Activated CD8-positive, alpha-beta memory T cell treated with anti-CD3 and anti-CD28 coated beads for 48 hours (primary cell): Measurements from ENCODE around the gene ARHGEF19.
"Not testable (repeated sequence)": the region's sequence is repeated elsewhere in the genome, so short reads cannot be mapped to it uniquely, and the experiment has no call there.

Source experiments
- DNase-seq, 3 experiments: peaks; one replicate each; pipeline ENCODE4 v3.0.0-alpha.2; 2020; ENCODE audit warnings: low read depth in 2 of 3, low spot score in 2 of 3

ARHGEF19 gene

GRCh38 chr1:16222716-16223115 is 10.3 kb upstream of the ARHGEF19 start:
- not testable (repeated sequence) for DNase-seq

GRCh38 chr1:16221499-16221898 is 9.0 kb upstream of the ARHGEF19 start:
- DNase-seq = no peak

DNA sequence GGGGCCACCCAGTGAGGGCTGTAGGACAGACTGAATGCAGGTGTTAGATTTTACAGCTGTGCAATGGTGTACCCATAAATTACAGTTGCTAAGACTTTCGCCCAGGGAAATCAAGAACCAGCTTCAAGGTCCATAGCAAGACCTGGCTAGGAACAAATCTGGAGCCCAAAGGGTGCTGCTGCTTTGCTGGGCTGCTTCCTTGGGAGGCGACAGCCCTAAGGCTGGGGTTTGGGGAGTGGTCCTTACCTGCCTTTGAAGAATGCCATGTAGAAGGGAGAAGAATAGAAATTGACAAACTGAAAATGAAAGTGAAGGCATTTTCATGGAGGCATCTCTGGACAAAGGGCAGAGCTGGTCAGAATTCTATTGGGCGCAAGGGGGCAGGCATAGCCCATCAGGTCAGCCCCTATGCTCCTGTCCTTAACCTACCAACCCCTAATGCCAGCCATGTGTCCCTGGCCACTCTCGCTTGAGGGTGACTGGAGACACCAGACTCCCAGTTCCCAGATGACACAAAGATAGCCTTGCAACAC is 7.6 kb upstream of the ARHGEF19 start:
- DNase-seq = no peak

- no peak for DNase-seq
These were observed 6.2 kb upstream of the ARHGEF19 start for GRCh38 chr1:16218674-16219071.

- no peak for DNase-seq
These were observed 5.7 kb upstream of the ARHGEF19 start for GRCh38 chr1:16218014-16218673.

DNA sequence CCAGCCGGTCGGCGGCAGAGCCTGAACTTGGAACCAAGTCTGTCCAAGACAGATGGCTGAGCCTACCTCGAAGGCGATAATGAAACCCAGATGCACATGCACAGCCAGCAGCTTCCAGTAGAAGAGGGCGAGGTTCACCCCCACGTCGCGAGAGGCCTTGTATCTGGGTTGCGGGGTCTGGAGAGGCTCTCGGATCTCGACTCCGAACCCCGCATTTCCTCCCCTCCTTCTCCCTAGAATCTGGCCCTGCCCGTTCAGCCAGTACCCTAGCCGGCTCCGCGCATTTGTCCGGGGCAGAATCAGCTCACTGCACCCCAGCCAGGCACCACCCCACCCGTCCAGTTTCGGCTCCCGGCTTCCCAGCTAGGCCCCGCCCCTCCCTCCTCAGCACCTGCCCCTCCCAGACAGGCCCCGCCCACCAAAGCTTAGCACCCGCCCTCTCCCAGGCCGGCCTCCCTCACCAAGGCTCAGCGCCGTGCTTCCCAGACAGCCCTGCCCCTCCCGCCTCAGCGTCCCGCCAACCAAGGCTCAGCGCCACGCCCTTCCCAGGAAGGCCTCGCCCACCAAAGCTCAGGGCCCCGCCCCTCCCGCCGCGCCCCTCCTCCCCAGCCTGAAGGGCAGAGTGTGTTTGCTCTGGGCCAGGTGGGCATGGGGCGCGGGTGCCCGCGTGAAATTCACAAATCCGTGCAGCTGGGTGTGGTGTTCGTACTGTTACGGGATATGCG is 4.8 kb upstream of the ARHGEF19 start:
- peak; percentile 80 to 87 (median 84) for DNase-seq

GRCh38 chr1:16215882-16216753 is 3.7 kb upstream of the ARHGEF19 start:
- DNase-seq = peak in 1 of 3 experiments; percentile 34

DNA sequence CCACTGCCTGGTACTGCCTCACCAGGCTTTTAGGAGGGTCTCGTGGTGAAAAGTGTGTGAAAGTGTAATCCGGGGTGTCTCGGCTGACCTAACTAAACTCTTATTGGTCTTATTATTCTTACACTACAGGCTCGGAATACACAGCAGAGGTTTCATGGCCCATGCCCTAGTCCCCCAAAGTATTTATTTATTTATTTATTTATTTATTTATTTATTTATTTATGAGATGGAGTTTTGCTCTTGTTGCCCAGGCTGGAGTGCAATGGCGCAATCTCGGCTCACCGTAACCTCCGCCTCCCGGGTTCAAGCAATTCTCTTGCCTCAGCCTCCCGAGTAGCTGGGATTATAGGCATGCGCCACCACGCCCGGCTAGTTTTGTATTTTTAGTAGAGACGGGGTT is 2.8 kb upstream of the ARHGEF19 start:
- DNase-seq = not testable (repeated sequence)

- not testable (repeated sequence) for DNase-seq
These were observed 1.1 kb upstream of the ARHGEF19 start for GRCh38 chr1:16213544-16213943.

- no peak for DNase-seq
These were observed 561 bp upstream of the ARHGEF19 start for GRCh38 chr1:16213013-16213412.

DNA sequence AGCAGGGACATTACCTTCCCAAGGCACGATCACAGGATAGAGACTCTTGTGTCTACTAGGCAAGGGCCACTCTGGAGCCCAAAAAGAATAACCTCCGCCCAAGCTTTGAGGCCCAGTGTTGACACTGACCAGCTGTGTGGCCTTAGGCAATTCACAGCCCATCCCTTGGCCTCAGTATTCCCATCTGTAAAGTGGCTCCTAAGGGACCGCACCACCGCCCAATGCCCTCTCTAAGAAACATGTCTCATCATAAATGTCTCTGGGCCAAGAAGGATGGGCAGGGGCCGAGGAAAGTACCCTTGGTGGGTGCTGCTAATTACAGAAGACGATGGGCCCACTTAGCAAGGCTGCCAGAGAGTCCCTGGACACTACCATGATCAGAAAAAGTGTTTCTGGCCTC is 628 bp downstream of the ARHGEF19 start:
- DNase-seq = no peak

DNA sequence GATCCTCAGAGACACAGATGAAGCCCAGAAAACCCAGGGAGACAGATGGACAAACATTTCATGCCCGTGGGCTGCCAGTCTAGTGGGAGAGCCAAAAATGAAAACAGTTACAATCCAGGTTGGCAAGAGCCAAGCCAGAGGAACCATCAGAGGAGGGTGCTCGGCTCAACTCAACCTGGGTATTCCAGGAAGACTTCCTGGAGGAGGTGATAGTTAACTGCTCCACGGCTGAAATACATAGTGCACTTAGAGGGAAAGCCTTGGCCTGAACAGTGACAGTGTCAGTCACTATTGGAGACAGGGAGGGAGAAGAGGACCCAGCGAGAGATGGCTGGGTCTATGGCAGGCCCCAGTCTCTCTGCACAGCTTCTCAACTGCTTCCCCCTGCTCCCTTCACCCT is 1.9 kb downstream of the ARHGEF19 start:
- DNase-seq = no peak

GRCh38 chr1:16209847-16210407 is 2.5 kb downstream of the ARHGEF19 start:
- no peak for DNase-seq

DNA sequence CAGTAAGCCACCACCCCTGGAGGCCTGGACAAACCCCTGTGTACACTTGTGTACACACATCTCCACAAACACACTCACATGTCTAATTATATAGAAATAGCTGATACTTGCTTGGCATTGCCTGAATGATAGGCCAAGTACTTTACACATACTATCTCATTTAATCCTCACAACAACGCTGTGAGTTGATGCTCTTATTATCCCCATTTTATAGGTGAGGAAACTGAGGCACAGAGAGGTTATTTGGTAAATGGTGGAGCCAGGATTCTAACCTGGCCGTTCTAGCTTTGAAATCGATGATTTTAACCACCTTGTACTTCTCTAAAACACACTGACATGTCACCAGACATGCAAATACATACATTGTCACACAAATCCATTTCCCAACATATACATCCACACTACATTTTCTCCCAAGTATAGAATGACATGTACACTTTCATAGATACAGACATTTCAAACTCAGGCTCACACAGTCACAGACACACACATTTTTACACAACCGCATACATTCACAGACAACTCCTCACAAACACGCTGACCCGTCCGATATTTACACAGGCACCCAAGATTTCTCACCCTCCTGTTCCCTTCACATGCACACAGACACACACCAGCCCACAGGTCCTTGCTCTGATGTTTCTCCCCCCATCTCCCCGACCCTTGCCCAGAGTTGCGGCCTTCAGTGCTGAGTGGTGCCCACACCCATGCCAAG is 3.2 kb downstream of the ARHGEF19 start:
- no peak for DNase-seq

DNA sequence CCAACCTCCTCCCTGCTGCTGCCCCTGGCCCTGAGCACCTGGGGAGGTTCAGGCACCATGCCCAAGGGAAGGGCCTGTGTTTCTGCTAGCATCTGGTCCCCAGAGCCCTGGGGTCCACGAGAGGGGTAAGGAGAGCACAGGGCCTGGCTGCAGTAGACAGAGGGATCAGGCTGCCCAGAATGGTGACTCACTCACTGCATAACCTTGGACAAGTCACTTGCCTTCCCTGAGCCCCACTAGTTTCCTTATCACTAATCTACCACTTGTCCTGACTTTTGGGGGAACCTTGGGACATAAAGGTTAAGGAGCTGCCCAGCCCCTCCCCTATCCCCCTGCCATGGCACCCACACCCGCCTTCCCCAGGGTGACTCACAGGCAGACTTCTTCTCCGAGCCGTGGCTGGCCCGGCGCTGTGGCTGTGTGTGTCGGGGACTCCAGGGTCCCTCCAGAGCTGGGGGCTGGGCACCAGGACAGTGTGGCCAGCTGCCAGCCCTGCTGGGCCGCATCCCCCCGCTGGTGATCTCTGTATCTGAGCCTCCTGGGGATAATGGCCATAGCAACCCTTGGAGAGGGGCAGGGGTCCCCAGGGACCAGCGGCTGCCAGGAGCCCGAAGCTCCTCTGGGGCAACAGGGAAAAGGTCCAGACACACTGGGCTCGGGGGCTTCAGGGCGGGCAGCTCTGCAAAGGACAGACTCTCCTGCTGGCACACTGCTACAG is 4.0 kb downstream of the ARHGEF19 start:
- no peak for DNase-seq

DNA sequence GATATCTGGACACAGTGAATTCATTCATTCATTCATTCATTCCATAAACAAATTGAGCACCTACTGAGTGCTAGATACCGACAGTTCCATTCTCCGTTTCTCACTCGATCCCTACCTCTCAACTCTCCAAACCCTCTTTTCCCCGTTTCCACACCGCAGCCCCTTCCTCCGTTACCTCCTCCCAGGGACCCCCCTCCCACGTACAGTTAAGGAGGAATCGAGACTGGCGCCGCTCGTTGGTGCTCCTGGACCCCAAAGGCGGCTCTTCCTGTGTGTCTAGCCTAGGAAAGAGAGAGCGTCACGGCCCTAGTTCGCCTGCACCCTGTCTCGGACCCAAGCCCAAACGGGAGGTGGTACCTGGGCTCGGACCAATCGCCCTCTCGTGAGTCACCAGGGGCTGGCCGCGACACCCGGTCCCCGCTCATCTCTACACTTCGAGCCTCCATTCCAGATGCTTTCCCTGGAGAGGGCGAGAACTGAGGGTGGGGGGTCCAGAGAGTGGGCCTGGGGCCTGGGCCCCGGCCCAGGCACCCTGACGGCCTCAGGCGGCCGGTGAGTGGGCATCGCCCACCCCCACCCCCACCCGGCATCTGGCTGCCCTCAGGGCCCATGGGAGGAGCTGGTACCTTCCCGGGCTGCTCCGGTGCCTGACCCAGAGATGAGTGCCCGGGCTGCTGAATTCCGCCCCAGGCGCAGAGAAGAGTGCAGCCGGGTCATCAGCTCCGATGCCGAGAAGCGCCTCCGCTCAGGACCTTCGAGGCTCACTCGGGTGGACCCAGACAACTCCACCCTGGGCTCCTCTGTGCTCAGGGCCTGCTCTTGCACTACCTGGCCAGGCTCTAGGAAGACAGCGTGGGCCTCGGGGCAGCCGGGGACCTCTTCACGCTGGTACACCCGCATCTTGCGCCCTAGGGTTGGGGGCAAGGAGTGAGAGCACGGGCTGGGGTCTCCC is 4.9 kb downstream of the ARHGEF19 start:
- DNase-seq = no peak

GRCh38 chr1:16206547-16207317 is 5.7 kb downstream of the ARHGEF19 start:
- DNase-seq = peak; percentile 78 to 84 (median 81)
